Stomach (tissue), 9 donors: ENCODE measurements around the gene SLC35F6. TPM values are rescaled to one million over a fixed set of nuclear protein-coding genes. Genes with fewer than 3 reads are reported as not detected.

Experiments used
- DNase-seq, 2 donors: peaks; one replicate each; pipeline versions ENCODE4 v3.0.0 to v3.0.0-alpha.2; 2013 to 2019
- H3K27ac ChIP-seq, 5 donors: fragments of 200-600 bp in 4 of 5; sonication (generic) in 4 of 5; one replicate each; pipeline ENCODE4 v1.5.1; 2013 to 2019; ENCODE audit warnings: mild to moderate bottlenecking in 1 of 5, moderate library complexity in 1 of 5
- H3K27me3 ChIP-seq, 3 donors: fragments of 200-600 bp; sonication (generic); one replicate each; pipeline ENCODE4 v1.5.1; 2017 to 2019; ENCODE audit warnings: mixed run types in 1 of 3
- H3K36me3 ChIP-seq, 4 donors: fragments of 200-600 bp; sonication (generic); 1 replicate in 3 of 4; 2 replicates in 1 of 4; pipeline ENCODE4 v1.5.1; 2016 to 2019
- H3K4me1 ChIP-seq, 4 donors: fragments of 200-600 bp; sonication (generic); one replicate each; pipeline ENCODE4 v1.5.1; 2016 to 2019
- H3K4me3 ChIP-seq, 4 donors: fragments of 200-600 bp; sonication (generic) in 3 of 4; one replicate each; pipeline ENCODE4 v1.5.1; 2016 to 2019; ENCODE audit warnings: mild to moderate bottlenecking in 1 of 4
- H3K9me3 ChIP-seq, 4 donors: fragments of 200-600 bp; sonication (generic); one replicate each; pipeline ENCODE4 v1.5.1; 2016 to 2019
- EP300 ChIP-seq: sonication (generic); formaldehyde crosslinking; IDR thresholded peaks from one replicate; pipeline ENCODE4 v1.6.1; 2017; ENCODE audit warnings: antibody characterized with exemption
- POLR2A ChIP-seq, 4 donors: fragments of 450-650 bp; IDR thresholded peaks; one replicate each; pipeline ENCODE4 v1.6.1; 2016; ENCODE audit warnings: antibody characterized with exemption in 4 of 4, control low read depth in 2 of 4, mild to moderate bottlenecking in 1 of 4, moderate library complexity in 1 of 4
- POLR2AphosphoS5 ChIP-seq, 3 donors: sonication (generic); formaldehyde crosslinking; IDR thresholded peaks; one replicate each; pipeline ENCODE4 v1.6.1; 2016; ENCODE audit warnings: antibody characterized with exemption in 3 of 3
- WGBS, 5 donors: extraction: QIAGEN DNeasy Blood & Tissue Kit in 3 of 5; methylation state at CpG; one replicate each; pipeline versions ENCODE4 v1.1.5 to v1.1.7; 2013 to 2018; 5-methylcytosine and 5-hydroxymethylcytosine counted together
- intact Hi-C: fragments of 100-400 bp; cut with DNase I; formaldehyde crosslinking; loops from one replicate; pipeline ENCODE4 v1.15.1; 2023; ENCODE audit warnings: low total_unique reads
- polyA plus RNA-seq, 3 donors: library from polyadenylated mRNA; stranded (reverse); fragments of 200-250 nt; gene quantifications; one replicate each; pipeline ENCODE4 v1.2.3, GENCODE V29; 2013
- total RNA-seq, 5 donors: library from RNA; depleted of rRNA; stranded (reverse); fragments of >200 nt; gene quantifications; one replicate each; pipeline versions ENCODE4 v1.1.0 to v1.2.3, GENCODE V29; 2014 to 2016
- TF ChIP-seq, protein P1 (sequence below), 7 experiments: fragments of 450-650 bp in 4 of 7; fragments of 200-600 bp in 3 of 7; sonication (generic) in 3 of 7; IDR thresholded peaks; one replicate each; pipeline ENCODE4 v1.5.1; 2016 to 2019; ENCODE audit warnings: antibody characterized with exemption in 7 of 7, control low read depth in 2 of 7, mild to moderate bottlenecking in 1 of 7
- donor health status: healthy with polysubstance abuse.
- donor health status: Bipolar disorder and iron deficiency.
- donor health status: healthy.

SLC35F6 gene
- total and polyA plus RNA-seq, 8 donors: 4.9 to 40.9 (median 12.9) TPM

DNA sequence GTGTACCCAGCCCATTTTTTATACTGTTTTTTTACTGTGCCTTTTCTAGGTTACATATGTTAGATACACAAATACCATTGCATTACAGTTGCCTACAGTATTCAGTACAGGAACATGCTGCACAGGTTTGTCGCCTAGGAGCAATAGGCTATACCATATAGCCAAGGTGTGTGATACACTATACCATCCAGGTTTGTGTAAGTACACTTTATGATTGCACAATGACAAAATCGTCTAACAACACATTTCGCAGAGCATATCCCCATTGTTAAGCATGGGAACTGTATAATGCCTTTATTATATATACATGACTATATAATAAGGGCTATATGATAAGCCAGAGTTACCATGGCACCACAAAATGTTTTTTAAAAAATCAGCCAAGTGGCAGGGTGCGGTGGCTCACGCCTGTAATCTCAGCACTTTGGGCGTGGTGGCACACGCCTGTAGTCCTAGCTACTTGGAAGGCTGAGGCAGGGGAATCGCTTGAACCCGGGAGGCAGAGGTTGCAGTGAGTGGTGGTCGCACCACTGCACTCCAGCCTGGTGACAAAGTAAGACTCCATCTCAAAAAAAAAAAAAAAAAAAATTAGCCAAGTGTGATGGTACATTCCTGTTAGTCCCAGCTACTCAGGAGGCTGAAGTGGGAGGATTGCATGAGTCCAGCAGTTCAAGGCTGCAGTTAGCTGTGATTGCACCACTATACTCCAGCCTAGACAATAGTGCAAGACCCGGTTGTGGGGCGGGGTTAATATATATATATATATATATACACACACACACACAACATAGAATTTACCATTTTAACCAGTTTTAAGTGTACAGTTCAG is 19.0 kb downstream of the SLC35F6 start:
- no peak overlapping the region for H3K27ac ChIP-seq
- 50 to 82% (median 55%) methylated on average over 12 of the region's 12 CpGs for WGBS, 5 donors
- peaks cover 13 to 24% (median 16%) of the 10 kb centered on the region in 4 donors for H3K4me1 ChIP-seq
- H3K27me3 ChIP-seq: peaks cover 0 to 8% (median 5%) of the 10 kb centered on the region in 3 donors
- peak in 1 of 2 donors; percentile 41 for DNase-seq
- no peak overlapping the region for H3K4me3 ChIP-seq
- intact Hi-C loops: no loop called here
- H3K9me3 ChIP-seq: no peaks in the 10 kb centered on the region
- no peak for TF ChIP-seq POLR2AphosphoS5 (IDR thresholded peaks at IDR 0.05)
- no peak for TF ChIP-seq EP300
- no peak for TF ChIP-seq POLR2A (IDR thresholded peaks at IDR 0.05)
- TF ChIP-seq, protein P1, sequence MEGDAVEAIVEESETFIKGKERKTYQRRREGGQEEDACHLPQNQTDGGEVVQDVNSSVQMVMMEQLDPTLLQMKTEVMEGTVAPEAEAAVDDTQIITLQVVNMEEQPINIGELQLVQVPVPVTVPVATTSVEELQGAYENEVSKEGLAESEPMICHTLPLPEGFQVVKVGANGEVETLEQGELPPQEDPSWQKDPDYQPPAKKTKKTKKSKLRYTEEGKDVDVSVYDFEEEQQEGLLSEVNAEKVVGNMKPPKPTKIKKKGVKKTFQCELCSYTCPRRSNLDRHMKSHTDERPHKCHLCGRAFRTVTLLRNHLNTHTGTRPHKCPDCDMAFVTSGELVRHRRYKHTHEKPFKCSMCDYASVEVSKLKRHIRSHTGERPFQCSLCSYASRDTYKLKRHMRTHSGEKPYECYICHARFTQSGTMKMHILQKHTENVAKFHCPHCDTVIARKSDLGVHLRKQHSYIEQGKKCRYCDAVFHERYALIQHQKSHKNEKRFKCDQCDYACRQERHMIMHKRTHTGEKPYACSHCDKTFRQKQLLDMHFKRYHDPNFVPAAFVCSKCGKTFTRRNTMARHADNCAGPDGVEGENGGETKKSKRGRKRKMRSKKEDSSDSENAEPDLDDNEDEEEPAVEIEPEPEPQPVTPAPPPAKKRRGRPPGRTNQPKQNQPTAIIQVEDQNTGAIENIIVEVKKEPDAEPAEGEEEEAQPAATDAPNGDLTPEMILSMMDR (IDR thresholded peaks at IDR 0.05): no peak
- H3K36me3 ChIP-seq: peaks cover 23 to 37% (median 37%) of the 10 kb centered on the region in 4 donors

DNA sequence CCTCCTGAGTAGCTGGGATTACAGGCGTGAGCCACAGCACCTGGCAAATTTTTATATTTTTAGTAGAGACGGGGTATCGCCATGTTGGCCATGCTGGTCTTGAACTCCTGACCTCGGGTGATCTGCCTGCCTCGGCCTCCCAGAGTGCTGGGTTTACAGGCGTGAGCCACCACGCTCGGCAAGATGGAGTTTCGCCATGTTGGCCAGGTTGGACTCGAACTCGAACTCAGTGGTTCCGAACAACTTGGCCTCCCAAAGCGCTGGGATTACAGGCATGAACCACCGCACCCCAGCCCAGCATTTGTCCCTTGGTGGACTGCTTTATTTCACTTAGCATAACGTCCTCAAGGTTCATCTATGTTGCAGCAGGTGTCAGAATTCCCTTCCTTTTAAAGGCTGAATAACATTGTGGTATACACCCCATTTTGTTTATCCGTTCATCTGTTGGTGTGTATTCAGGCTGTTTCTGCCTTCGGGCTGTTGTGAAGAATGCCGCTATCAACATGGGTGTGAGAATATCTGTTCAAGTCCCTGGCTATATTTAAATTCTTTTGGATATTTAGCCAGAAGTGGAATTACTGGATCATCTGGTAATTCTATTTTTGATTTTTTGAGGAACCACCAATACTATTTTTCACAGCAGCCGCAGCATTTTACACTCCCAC is 20.6 kb downstream of the SLC35F6 start:
- intact Hi-C loops: no loop called here
- Histone ChIP-seq H3K4me3 (peak overlapping the region in 2 of 4 donors; percentile 78 to 95), H3K27me3 (peaks cover 0 to 11% (median 5%) of the 10 kb centered on the region in 3 donors), H3K27ac (peak overlapping the region in 1 of 5 donors; percentile 64), H3K4me1 (peaks cover 13 to 24% (median 16%) of the 10 kb centered on the region in 4 donors), H3K36me3 (peaks cover 11 to 21% (median 21%) of the 10 kb centered on the region in 4 donors), H3K9me3 (no peaks in the 10 kb centered on the region)
- TF ChIP-seq, protein P1 (IDR thresholded peaks at IDR 0.05): no peak
- TF ChIP-seq EP300: no peak
- DNase-seq: no peak
- WGBS, 5 donors: 93 to 95% (median 94%) methylated on average over 14 to 19 of the region's 19 CpGs

GRCh38 chr2:26785431-26786206 is 21.5 kb downstream of the SLC35F6 start, which contains the start of gene CENPA:
TSS of gene CENPA (plus strand) at chr2:26786056. CDS start at chr2:26786197, 141 bp downstream.
- Histone ChIP-seq H3K27me3 (peaks cover 0 to 18% (median 5%) of the 10 kb centered on the region in 3 donors), H3K4me1 (peaks cover 13 to 24% (median 16%) of the 10 kb centered on the region in 4 donors), H3K4me3 (peak within 1 kb of the TSS; percentile 68 to 95 (median 86)), H3K36me3 (peaks cover 2 to 12% (median 12%) of the 10 kb centered on the region in 4 donors), H3K9me3 (peaks cover 0 to under 1% (median 0%) of the 10 kb centered on the region in 4 donors), H3K27ac (peak within 1 kb of the TSS in 3 of 5 donors; percentile 48 to 72 (median 69))
- peak; percentile 98 to 99 for DNase-seq
- 1 to 2% (median 2%) methylated on average over 36 to 55 of the region's 55 CpGs for WGBS, 5 donors
- TF ChIP-seq, protein P1 (IDR thresholded peaks at IDR 0.05): peak in 4 of 7 experiments; percentile 20 to 60 (median 50)
- TF ChIP-seq POLR2AphosphoS5 (IDR thresholded peaks at IDR 0.05) (peak; percentile 38 to 71 (median 62)), EP300 (no peak)
- intact Hi-C loops: no loop called here
